ENCODE measurements around the gene CORO2A. TPM values are rescaled to one million over a fixed set of nuclear protein-coding genes. Genes with fewer than 3 reads are reported as not detected.
A peak's percentile ranks its signal among the peaks of the same experiment; 100 is the strongest.

The CORO2A gene
- total and polyA plus RNA-seq, 2 of the 13 experiments (the other 11 are each of a cell fraction or from before 2014, with no cell fraction given): 14.4 to 15.3 TPM

DNA sequence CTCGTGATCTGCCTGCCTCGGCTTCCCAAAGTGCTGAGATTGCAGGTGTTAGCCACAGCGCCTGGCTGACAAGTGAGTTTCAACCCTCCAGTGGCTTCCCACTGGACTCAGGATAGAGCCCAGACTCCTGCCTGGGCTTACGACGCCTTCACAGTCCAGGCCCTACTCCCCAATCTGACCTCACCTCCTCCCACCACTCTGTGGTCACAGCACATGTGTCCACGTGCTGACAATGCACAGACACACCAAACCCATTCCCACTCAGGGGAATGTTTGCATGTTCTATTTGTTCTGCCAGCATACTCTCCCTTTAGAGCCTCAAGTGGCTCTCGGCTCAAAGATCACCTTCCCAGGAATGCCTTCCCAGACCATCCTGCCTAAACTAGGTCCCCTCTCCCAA is 42.3 kb downstream of the CORO2A start (continued):
- TF ChIP-seq DZIP1 (CRISPR knock-in tag; IDR thresholded peaks at IDR 0.05) (no peak), ZNF782 (CRISPR knock-in tag; IDR thresholded peaks at IDR 0.05; ENCODE audit: borderline replicate concordance) (no peak), PHB2 (IDR thresholded peaks at IDR 0.05; ENCODE audit: partially characterized antibody) (no peak), TOPORS (CRISPR knock-in tag; IDR thresholded peaks at IDR 0.05) (no peak), IKZF4 (CRISPR knock-in tag; IDR thresholded peaks at IDR 0.05; ENCODE audit: borderline replicate concordance, low read depth, not compliant biosample characterization) (no peak), ZNF552 (CRISPR knock-in tag; IDR thresholded peaks at IDR 0.05; ENCODE audit: borderline replicate concordance) (no peak), RFX5 (IDR thresholded peaks at IDR 0.05; ENCODE audit: low read depth, low read length) (no peak), ZNF761 (CRISPR knock-in tag; conservative IDR thresholded peaks at IDR 0.05) (no peak), SRY (CRISPR knock-in tag; IDR thresholded peaks at IDR 0.05) (0 out of 2 replicates have a peak, but pooled peaks have one; percentile 36), REST (IDR thresholded peaks at IDR 0.05; ENCODE audit: borderline replicate concordance in 1 of 2, low read depth in 1 of 2, low read length in 2 of 2) (no peak), NFYC (CRISPR knock-in tag; IDR thresholded peaks at IDR 0.05) (no peak; the same call in 1 of the 2 replicates), ZNF660 (CRISPR knock-in tag; IDR thresholded peaks at IDR 0.05; ENCODE audit: borderline replicate concordance, low read depth) (no peak), ZNF615 (CRISPR knock-in tag; IDR thresholded peaks at IDR 0.05; ENCODE audit: borderline replicate concordance) (no peak), KDM5A (IDR thresholded peaks at IDR 0.05; ENCODE audit: borderline replicate concordance, low read length) (no peak)
- TF ChIP-seq, protein P1, sequence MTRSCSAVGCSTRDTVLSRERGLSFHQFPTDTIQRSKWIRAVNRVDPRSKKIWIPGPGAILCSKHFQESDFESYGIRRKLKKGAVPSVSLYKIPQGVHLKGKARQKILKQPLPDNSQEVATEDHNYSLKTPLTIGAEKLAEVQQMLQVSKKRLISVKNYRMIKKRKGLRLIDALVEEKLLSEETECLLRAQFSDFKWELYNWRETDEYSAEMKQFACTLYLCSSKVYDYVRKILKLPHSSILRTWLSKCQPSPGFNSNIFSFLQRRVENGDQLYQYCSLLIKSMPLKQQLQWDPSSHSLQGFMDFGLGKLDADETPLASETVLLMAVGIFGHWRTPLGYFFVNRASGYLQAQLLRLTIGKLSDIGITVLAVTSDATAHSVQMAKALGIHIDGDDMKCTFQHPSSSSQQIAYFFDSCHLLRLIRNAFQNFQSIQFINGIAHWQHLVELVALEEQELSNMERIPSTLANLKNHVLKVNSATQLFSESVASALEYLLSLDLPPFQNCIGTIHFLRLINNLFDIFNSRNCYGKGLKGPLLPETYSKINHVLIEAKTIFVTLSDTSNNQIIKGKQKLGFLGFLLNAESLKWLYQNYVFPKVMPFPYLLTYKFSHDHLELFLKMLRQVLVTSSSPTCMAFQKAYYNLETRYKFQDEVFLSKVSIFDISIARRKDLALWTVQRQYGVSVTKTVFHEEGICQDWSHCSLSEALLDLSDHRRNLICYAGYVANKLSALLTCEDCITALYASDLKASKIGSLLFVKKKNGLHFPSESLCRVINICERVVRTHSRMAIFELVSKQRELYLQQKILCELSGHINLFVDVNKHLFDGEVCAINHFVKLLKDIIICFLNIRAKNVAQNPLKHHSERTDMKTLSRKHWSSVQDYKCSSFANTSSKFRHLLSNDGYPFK (CRISPR knock-in tag; IDR thresholded peaks at IDR 0.05; ENCODE audit: borderline replicate concordance): no peak
- TF ChIP-seq, protein P2, sequence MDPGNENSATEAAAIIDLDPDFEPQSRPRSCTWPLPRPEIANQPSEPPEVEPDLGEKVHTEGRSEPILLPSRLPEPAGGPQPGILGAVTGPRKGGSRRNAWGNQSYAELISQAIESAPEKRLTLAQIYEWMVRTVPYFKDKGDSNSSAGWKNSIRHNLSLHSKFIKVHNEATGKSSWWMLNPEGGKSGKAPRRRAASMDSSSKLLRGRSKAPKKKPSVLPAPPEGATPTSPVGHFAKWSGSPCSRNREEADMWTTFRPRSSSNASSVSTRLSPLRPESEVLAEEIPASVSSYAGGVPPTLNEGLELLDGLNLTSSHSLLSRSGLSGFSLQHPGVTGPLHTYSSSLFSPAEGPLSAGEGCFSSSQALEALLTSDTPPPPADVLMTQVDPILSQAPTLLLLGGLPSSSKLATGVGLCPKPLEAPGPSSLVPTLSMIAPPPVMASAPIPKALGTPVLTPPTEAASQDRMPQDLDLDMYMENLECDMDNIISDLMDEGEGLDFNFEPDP (CRISPR knock-in tag; conservative IDR thresholded peaks at IDR 0.05): no peak
- TF ChIP-seq, protein P3, sequence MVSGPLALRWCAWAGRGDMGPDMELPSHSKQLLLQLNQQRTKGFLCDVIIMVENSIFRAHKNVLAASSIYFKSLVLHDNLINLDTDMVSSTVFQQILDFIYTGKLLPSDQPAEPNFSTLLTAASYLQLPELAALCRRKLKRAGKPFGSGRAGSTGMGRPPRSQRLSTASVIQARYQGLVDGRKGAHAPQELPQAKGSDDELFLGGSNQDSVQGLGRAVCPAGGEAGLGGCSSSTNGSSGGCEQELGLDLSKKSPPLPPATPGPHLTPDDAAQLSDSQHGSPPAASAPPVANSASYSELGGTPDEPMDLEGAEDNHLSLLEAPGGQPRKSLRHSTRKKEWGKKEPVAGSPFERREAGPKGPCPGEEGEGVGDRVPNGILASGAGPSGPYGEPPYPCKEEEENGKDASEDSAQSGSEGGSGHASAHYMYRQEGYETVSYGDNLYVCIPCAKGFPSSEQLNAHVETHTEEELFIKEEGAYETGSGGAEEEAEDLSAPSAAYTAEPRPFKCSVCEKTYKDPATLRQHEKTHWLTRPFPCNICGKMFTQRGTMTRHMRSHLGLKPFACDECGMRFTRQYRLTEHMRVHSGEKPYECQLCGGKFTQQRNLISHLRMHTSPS (CRISPR knock-in tag; IDR thresholded peaks at IDR 0.05; ENCODE audit: low read depth): no peak

Measured in HepG2 (cell line).